Liver (tissue), 9 donors: ENCODE data around the gene RNF141. TPM values are rescaled to one million over a fixed set of nuclear protein-coding genes. Genes with fewer than 3 reads are reported as not detected.

Experiments
- DNase-seq: peaks from one replicate; pipeline ENCODE4 v3.0.0-alpha.2; 2017; ENCODE audit warnings: low spot score
- H3K27ac ChIP-seq, 2 donors: one replicate each; pipeline ENCODE4 v1.7.0; 2013; ENCODE audit warnings: inconsistent platforms in 2 of 2, low read length in 2 of 2, control low read depth in 1 of 2, low read depth in 1 of 2, mild to moderate bottlenecking in 1 of 2
- H3K27me3 ChIP-seq, 4 donors: one replicate each; pipeline versions ENCODE4 v1.6.1 to v1.7.0; 2013; ENCODE audit warnings: low read length in 3 of 4, inconsistent platforms in 1 of 4, mild to moderate bottlenecking in 1 of 4, moderate library complexity in 1 of 4; ENCODE audit not compliant: control insufficient read depth in 4 of 4, insufficient read depth in 4 of 4
- H3K36me3 ChIP-seq, 4 donors: one replicate each; pipeline versions ENCODE4 v1.6.1 to v1.7.0; 2013; ENCODE audit warnings: low read length in 3 of 4, mild to moderate bottlenecking in 3 of 4, low read depth in 1 of 4, moderate library complexity in 1 of 4; ENCODE audit not compliant: control insufficient read depth in 4 of 4, insufficient read depth in 3 of 4
- H3K4me1 ChIP-seq, 4 donors: one replicate each; pipeline versions ENCODE4 v1.6.1 to v1.7.0; 2013; ENCODE audit warnings: low read length in 3 of 4, mild to moderate bottlenecking in 3 of 4, moderate library complexity in 1 of 4; ENCODE audit not compliant: control insufficient read depth in 4 of 4, insufficient read depth in 4 of 4
- H3K4me3 ChIP-seq, 3 donors: one replicate each; pipeline versions ENCODE4 v1.6.1 to v1.7.0; 2013; ENCODE audit warnings: low read length in 3 of 3, control low read depth in 1 of 3, low read depth in 1 of 3, mild to moderate bottlenecking in 1 of 3
- H3K9ac ChIP-seq, 2 donors: one replicate each; pipeline ENCODE4 v1.7.0; 2013; ENCODE audit warnings: low read length in 2 of 2, mild to moderate bottlenecking in 2 of 2, moderate library complexity in 2 of 2, control low read depth in 1 of 2, low read depth in 1 of 2
- H3K9me3 ChIP-seq, 4 donors: one replicate each; pipeline versions ENCODE4 v1.6.1 to v1.7.0; 2013; ENCODE audit warnings: low read length in 3 of 4; ENCODE audit not compliant: control insufficient read depth in 4 of 4
- CTCF ChIP-seq: fragments of 150-350 bp; IDR thresholded peaks from 2 replicates; pipeline ENCODE4 v1.5.1; 2017; ENCODE audit warnings: improper control_type of control experiment, low read depth, low read length; ENCODE audit not compliant: missing input control
- EGR1 ChIP-seq, 2 donors: IDR thresholded peaks; 2 replicates each; pipeline ENCODE4 v1.6.1; 2016 to 2018; ENCODE audit warnings: antibody characterized with exemption in 2 of 2, low read depth in 2 of 2
- FOXA1 ChIP-seq: IDR thresholded peaks from 2 replicates; pipeline ENCODE4 v1.6.1; 2016; ENCODE audit warnings: antibody characterized with exemption
- FOXA2 ChIP-seq: IDR thresholded peaks from 2 replicates; pipeline ENCODE4 v1.6.1; 2016; ENCODE audit warnings: antibody characterized with exemption
- HNF4A ChIP-seq, 2 donors: conservative IDR thresholded peaks; 2 replicates each; pipeline ENCODE4 v1.6.1; 2016; ENCODE audit warnings: antibody characterized with exemption in 2 of 2, mild to moderate bottlenecking in 2 of 2
- HNF4G ChIP-seq: IDR thresholded peaks from 2 replicates; pipeline ENCODE4 v1.6.1; 2016; ENCODE audit warnings: antibody characterized with exemption
- REST ChIP-seq: IDR thresholded peaks from 2 replicates; pipeline ENCODE4 v1.6.1; 2016; ENCODE audit warnings: antibody characterized with exemption, mild to moderate bottlenecking
- RXRA ChIP-seq, 2 donors: IDR thresholded peaks; 2 replicates each; pipeline ENCODE4 v1.6.1; 2017 to 2018; ENCODE audit warnings: antibody characterized with exemption in 2 of 2, mild to moderate bottlenecking in 1 of 2
- SP1 ChIP-seq: IDR thresholded peaks from 2 replicates; pipeline ENCODE4 v1.6.1; 2018; ENCODE audit warnings: antibody characterized with exemption, mild to moderate bottlenecking
- TAF1 ChIP-seq: conservative IDR thresholded peaks from 2 replicates; pipeline ENCODE4 v1.6.1; 2016; ENCODE audit warnings: antibody characterized with exemption, mild to moderate bottlenecking
- ZBTB33 ChIP-seq: IDR thresholded peaks from 2 replicates; pipeline ENCODE4 v1.6.1; 2016; ENCODE audit warnings: antibody characterized with exemption
- WGBS: extraction: QIAGEN DNeasy Blood & Tissue Kit; methylation state at CpG from one replicate; pipeline ENCODE4 v1.1.7; 2013; 5-methylcytosine and 5-hydroxymethylcytosine counted together
- polyA plus RNA-seq, 2 donors: library from polyadenylated mRNA; stranded (reverse) in 1 of 2; unstranded in 1 of 2; fragments of 200-250 nt in 1 of 2; fragments of >200 nt in 1 of 2; fragmentation: Nextera tagmentation in 1 of 2; extraction: Ambion mirVana in 1 of 2; gene quantifications; one replicate each; pipeline versions ENCODE4 v1.2.1 to v1.2.3, GENCODE V29; 2013 to 2015
- total RNA-seq, 2 donors: library from RNA; depleted of rRNA; stranded (reverse); fragments of >200 nt; gene quantifications; one replicate each; pipeline ENCODE4 v1.2.3, GENCODE V29; 2014
- donor health status: healthy.
- donor health status: healthy.
- donor health status: healthy.
- donor health status: healthy.
- donor health status: healthy.

The RNF141 gene
- total and polyA plus RNA-seq, 4 donors = 6.9 to 14.6 (median 13.0) TPM

GRCh38 chr11:10529279-10529678 is 11.7 kb downstream of the RNF141 start:
- H3K9me3 ChIP-seq = no peaks in the 10 kb centered on the region
- 97% methylated on average over 2 of the region's 2 CpGs for WGBS
- no peak for DNase-seq
- H3K4me3 ChIP-seq = no peak overlapping the region
- no peak overlapping the region for H3K27ac ChIP-seq
- no peaks in the 10 kb centered on the region for H3K27me3 ChIP-seq
- TF ChIP-seq TAF1 (no peak), FOXA2 (no peak), EGR1 (IDR thresholded peaks at IDR 0.05; ENCODE audit: low read depth in 2 of 2) (no peak), REST (no peak), FOXA1 (no peak), ZBTB33 (no peak)
- H3K36me3 ChIP-seq = peaks cover 0 to 28% (median 21%) of the 10 kb centered on the region in 4 donors
- H3K4me1 ChIP-seq = no peaks in the 10 kb centered on the region
- no peak overlapping the region for H3K9ac ChIP-seq

- Histone ChIP-seq H3K4me1 (no peaks in the 10 kb centered on the region), H3K4me3 (no peak overlapping the region), H3K27me3 (no peaks in the 10 kb centered on the region), H3K27ac (no peak overlapping the region), H3K9me3 (no peaks in the 10 kb centered on the region), H3K36me3 (peaks cover 0 to 31% (median 25%) of the 10 kb centered on the region in 4 donors), H3K9ac (no peak overlapping the region)
- no peak for DNase-seq
- TF ChIP-seq SP1 = no peak
- TF ChIP-seq FOXA2 = no peak
- TF ChIP-seq TAF1 = no peak
- no peak for TF ChIP-seq ZBTB33
Measured at GRCh38 chr11:10528121-10528520, 12.9 kb downstream of the RNF141 start.

- Histone ChIP-seq H3K9me3 (no peaks in the 10 kb centered on the region), H3K27ac (no peak overlapping the region), H3K36me3 (peaks cover 0 to 30% (median 25%) of the 10 kb centered on the region in 4 donors), H3K27me3 (no peaks in the 10 kb centered on the region), H3K4me1 (no peaks in the 10 kb centered on the region), H3K4me3 (no peak overlapping the region), H3K9ac (no peak overlapping the region)
- DNase-seq = no peak
- no peak for TF ChIP-seq RXRA (IDR thresholded peaks at IDR 0.05)
- TF ChIP-seq EGR1 (IDR thresholded peaks at IDR 0.05; ENCODE audit: low read depth in 2 of 2) = no peak
- no peak for TF ChIP-seq HNF4G
- TF ChIP-seq FOXA2 = no peak
- no peak for TF ChIP-seq CTCF
- TF ChIP-seq FOXA1 = no peak
- no peak for TF ChIP-seq HNF4A (conservative IDR thresholded peaks at IDR 0.05)
- 82% methylated on average over 6 of the region's 6 CpGs for WGBS
Measured at GRCh38 chr11:10526974-10527918, 13.7 kb downstream of the RNF141 start.
